Ovary (tissue), 3 donors: ENCODE results near the gene GSG1.

Source experiments
- CTCF ChIP-seq, 3 donors: fragments of 450-650 bp in 2 of 3; fragments of 200-600 bp in 1 of 3; IDR thresholded peaks; one replicate each; pipeline versions ENCODE4 v1.5.1 to v1.8.0; 2016 to 2022; ENCODE audit warnings: antibody characterized with exemption in 3 of 3, mild to moderate bottlenecking in 1 of 3
- EP300 ChIP-seq: sonication (generic); formaldehyde crosslinking; IDR thresholded peaks from one replicate; pipeline ENCODE4 v1.6.1; 2017; ENCODE audit warnings: antibody characterized with exemption
- POLR2A ChIP-seq: fragments of 450-650 bp; IDR thresholded peaks from one replicate; pipeline ENCODE4 v1.6.1; 2017; ENCODE audit warnings: antibody characterized with exemption, mild to moderate bottlenecking, moderate library complexity
- donor health status: DM: no; HTN: no; CAD: no.

- no peak for TF ChIP-seq EP300
- TF ChIP-seq CTCF (IDR thresholded peaks at IDR 0.05): no peak
- no peak for TF ChIP-seq POLR2A
These were observed 44.4 kb upstream of the GSG1 start for GRCh38 chr12:13147688-13148484.
